GM18870 (cell line): ENCODE data around the gene PPFIA3.
"Not testable (repeated sequence)": the region's sequence is repeated elsewhere in the genome, so short reads cannot be mapped to it uniquely, and the experiment has no call there.

Experiments used
- ATAC-seq: cut with Tn5 transposase; IDR thresholded peaks from one replicate; pipeline ENCODE4 v1.9.1; 2021; ENCODE audit warnings: moderate library complexity; ENCODE audit not compliant: unreplicated experiment

PPFIA3 gene

DNA sequence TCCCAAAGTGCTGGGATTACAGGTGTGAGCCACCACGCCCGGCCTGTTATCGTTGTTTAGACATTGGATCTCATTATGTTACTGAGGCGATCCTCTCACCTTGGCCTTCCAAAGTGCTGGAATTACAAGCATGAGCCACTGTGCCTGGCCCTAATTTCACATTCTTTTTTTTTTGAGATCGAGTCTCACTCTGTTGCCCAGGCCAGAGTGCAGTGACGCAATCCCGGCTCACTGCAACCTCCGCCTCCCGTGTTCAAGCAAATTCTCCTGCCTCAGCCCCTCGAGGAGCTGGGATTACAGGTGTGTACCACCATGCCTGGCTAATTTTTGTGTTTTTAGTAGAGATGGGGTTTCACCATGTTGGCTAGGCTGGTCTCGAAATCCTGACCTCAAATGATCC lies 3.9 kb downstream of the PPFIA3 start:
- ATAC-seq: not testable (repeated sequence)

DNA sequence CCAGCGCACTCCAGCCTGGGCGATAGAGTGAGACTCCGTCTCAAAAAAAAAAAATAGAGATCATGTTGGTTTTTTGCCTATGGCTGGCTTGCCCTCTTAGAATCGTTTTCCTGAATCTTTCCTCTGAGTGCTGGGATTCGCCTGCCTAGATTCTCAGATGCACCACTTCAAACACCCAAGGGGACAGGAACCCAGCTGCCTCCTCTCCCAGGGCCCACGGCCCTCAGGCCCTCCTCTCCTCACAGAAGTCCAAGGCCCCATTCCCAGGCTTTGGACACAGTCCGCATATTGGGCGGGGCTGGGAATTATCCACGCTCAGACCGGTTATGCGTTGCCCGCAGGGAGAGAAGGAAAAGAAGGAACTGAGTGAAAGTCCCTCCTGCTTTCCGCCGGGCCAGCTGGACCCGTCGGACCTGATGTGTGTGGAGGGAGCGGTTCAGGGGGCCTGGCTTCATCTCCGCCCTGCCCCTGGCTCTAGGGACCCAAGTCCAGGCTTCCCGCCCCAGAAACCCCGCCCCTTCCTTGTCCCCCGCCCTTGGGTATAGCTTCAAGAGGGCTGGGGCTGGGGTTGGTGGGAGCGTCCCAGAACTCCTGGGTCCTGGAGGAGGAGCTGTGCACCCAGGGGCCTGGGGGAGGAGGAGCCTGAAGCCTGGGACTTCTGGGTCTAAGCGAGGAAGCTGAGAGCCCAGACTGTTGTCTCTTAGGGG lies 5.8 kb downstream of the PPFIA3 start:
- ATAC-seq: no peak

DNA sequence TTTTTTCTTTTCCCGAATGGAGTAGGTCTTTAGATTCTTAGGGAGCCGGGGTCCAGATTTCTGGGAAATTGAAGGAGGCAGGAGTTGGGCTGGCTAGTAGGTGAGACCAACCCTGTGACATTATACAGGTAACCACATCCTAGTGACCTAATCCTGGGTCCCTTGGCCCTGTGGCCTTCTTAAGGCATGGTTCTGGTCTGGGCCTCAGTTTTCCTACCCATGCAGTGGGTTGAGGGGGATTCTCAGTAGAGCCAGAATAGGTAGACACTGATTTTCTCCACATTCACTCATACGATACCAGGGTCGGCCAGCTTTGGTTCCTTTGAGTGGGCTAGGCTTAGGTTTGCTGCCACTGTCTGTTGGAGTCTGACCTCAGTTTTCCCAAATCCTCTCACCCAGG lies 7.2 kb downstream of the PPFIA3 start:
- no peak for ATAC-seq

DNA sequence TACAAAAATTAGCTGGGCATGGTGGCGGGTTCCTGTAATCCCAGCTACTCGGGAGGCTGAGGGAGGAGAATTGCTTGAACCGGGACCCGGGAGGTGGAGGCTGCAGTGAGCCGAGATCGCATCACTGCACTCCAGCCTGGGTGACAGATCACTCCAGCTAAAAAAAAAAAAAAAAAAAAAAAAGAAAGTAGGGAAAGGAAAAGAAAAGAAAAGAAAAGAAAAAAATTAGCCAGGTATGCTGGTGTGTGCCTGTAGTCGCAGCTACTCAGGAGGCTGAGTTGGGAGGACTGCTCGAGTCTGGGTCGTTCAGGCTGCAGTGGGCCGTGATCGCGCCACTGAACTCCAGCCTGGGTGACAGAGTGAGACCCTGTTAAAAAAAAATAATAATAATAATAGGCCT lies 7.9 kb downstream of the PPFIA3 start:
- ATAC-seq: not testable (repeated sequence)

DNA sequence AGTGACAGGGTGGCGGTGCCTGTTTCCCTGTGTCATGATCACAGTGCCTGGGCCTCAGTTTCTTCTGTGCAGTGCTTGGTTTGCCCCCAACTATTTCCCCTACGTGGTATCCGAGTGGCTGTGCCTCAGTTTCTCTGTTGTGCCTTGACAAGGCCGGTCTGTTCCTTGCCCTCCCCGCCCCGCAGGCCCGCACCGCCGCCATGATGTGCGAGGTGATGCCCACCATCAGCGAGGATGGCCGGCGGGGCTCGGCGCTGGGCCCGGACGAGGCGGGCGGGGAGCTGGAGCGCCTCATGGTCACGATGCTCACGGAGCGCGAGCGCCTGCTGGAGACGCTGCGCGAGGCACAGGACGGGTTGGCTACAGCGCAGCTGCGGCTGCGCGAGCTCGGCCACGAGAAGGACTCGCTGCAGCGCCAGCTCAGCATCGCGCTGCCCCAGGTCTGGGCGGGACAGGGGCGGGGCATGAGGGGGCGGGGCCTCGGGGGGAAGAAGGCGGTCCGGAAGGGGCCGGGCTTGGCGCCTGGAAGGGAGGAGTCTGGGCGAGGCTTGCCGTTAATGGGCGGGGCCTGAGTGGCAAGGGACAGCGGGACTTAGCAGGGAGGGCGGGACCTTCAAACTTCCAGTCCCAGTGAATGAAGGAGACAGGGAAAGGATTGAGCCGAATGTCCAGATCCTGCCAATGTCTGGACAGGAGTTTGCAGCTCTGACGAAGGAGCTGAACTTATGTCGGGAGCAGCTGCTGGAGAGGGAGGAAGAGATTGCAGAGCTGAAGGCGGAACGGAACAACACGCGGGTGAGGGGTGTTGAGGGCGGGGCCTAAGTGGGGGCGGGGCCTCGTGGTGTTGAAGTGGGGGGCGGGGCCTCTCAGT lies 8.6 kb downstream of the PPFIA3 start:
- no peak for ATAC-seq

DNA sequence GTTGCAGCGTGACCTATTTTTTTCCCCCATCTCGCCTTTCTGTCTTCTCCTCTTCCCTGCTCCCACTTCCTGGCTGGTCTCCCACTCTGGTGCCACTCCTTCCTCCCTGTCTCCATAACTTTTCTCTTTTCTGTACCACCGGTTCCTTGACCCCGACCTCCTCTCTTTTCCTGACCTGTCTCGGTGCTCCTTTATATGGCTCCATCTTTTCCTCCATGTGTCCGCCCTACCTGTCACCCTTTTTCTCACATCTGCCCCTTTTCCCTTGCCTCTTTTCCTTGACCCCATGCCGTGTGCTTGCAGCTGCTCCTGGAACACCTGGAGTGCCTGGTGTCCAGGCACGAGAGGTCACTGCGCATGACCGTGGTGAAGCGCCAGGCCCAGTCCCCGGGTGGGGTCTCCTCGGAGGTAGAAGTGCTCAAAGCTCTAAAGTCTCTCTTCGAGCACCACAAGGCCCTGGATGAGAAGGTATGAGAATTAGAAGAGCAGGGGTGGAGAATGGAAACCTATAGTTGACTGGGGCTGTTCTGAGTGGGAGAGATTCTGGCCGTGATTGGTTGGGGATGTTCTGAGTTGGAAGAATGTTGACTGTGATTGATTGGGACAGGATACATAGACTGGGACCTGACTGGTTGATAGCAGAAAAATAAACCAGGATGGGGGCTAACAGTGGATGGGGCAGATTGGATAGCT lies 9.3 kb downstream of the PPFIA3 start:
- no peak for ATAC-seq

DNA sequence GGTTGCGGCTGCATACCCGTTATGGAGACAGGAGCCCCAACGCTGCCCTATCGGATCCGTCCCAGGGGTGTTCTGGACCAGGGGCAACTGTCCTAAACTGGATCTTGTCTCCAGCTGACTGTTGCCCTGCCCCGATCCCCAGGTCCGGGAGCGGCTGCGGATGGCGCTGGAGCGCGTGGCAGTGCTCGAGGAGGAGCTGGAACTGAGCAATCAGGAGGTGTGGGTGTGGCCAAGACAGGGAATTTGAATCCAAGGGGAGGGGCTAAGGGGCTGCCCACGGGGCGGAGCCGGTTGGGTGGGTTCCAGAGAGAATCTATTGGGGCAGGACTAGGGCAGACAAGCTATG lies 9.9 kb downstream of the PPFIA3 start:
- ATAC-seq: no peak

DNA sequence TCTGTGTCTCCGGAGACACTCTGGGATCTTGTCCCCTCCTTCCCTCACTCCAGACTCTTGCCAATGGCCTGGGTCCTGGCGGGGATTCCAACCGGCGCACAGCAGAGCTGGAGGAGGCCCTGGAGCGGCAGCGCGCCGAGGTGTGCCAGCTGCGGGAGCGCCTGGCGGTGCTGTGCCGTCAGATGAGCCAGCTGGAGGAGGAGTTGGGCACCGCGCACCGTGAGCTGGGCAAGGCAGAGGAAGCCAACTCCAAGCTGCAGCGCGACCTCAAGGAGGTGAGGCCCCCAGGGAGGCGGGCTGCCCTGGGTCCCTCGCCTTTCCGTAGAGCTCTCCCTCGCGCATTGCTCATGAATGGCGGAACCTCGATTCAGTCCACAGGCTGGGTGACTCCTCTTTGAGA lies 11.0 kb downstream of the PPFIA3 start:
- ATAC-seq: no peak

DNA sequence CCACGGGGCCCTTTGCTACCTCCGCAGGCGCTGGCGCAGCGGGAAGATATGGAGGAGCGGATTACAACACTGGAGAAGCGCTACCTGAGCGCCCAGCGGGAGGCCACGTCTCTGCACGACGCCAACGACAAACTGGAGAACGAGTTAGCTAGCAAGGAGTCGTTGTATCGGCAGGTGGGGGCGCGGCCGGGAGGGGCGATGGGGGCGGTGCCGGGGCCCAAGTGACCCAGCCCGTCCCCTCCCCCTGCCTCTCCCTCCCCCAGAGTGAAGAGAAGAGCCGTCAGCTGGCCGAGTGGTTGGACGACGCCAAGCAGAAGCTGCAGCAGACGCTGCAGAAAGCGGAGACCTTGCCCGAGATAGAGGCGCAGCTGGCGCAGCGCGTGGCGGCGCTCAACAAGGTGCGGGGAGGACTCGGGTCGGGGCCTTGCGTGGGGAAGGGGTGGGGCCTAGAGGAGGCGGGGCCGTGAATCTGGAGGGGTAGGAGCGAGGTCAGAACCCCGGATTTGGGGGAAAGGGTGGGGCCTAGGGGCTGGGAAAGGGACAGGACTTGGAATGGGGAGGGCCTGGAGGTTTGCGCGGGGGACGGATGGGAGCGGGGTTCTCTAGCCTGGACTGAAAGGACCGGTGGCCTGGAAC lies 13.7 kb downstream of the PPFIA3 start:
- ATAC-seq: no peak

DNA sequence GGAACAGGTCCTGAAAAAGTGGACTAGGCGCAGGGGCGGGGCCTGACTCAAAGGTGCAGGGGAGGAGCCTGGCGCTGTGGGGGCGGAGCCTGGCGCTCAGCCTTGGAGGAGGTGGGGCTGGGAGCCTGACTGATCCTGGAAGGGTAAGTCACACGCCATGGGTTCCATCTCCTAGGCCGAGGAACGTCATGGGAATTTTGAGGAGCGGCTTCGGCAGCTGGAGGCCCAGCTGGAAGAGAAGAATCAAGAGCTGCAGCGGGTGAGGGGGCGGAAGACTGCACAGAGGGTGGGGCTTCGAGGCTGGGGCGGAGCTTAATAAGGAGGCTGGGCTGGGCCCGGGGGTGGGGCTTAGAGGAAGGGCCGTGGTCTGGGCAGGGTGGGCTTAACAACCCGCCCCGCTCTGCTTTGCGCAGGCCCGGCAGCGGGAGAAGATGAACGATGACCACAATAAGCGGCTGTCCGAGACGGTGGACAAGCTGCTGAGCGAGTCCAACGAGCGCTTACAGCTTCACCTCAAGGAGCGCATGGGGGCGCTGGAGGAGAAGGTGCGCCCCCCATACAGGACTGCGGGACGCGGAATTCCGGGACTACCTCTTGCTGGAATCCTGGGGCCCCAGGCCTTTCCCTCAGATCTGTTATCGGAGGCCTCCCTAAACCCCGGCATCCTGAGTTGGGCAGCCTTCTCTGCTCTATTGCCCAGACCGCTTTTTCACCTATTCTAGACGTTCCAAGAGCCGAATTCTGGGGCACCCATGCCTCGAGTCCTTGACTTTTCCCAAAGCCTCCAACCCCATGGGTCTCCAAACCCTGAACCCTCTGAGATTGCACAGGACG lies 14.5 kb downstream of the PPFIA3 start:
- ATAC-seq: no peak

DNA sequence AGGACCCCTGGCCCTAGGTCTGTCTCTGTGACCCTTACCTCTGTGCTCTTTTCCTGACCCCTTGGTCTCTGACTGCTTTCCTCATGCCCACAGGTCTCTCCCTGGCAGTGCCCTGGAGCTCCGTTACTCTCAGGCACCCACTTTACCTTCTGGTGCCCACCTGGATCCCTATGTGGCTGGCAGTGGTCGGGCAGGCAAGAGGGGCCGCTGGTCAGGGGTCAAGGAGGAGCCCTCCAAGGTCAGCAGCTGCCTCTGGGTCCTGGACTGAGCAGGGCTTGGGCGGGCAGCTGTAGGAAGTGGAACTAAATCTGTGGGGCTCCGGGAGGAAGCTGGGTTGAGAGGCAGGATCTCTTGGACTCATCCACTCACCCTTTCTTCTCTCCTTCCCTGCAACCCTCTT lies 16.3 kb downstream of the PPFIA3 start:
- ATAC-seq: no peak

DNA sequence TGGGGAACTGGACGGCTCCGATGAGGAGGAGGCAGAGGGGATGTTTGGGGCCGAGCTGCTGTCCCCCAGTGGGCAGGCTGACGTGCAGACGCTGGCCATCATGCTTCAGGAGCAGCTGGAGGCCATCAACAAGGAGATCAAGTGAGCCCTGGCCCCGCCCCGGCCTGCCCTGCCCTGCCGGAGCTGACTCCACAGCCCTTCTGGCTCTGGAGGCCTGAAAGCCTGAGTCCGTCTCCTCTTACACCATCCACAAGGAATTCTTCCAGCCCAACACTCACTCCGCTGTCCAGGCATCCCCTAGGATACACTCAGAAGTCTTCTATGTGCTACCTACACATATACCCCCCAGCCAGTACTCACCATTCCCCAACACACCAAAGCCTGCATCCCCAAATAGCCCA lies 17.4 kb downstream of the PPFIA3 start:
- no peak for ATAC-seq

DNA sequence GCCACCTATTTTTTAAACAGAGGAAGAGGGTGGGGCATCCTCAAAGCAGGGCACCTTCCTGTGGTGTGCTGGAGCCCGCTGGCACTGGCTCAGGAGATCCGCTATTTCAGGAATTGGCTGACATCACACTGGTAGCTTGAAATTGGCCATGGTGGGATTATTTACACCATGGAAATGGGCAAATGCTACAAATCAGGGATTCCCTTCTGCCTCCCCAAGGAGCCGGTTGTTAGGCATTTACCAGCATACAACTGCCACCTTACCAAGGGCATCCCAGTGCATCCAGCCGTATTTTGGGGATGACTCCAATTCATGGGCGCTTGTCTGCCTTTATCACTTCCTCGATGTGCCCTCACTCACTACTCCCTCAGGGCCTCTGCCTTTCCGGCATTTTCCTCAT lies 21.6 kb downstream of the PPFIA3 start:
- no peak for ATAC-seq

DNA sequence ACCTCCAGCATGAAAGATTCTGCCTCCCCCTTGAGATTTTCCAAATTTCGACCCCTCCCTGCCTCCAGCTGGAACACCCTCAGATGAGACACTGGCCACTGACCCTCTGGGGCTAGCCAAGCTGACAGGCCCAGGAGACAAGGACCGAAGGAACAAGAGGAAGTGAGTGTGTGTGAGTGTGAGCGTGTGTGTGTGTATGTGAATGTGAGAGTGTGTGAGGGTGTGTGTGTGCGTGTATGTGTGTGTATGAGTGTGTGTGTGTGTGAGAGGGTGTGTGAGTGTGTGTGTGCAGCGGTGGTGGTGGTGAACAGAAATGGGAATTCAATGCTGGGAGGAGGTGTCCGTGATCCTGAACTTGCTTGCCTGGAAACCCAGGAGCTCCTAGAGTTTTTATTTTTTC lies 22.0 kb downstream of the PPFIA3 start:
- ATAC-seq: no peak

DNA sequence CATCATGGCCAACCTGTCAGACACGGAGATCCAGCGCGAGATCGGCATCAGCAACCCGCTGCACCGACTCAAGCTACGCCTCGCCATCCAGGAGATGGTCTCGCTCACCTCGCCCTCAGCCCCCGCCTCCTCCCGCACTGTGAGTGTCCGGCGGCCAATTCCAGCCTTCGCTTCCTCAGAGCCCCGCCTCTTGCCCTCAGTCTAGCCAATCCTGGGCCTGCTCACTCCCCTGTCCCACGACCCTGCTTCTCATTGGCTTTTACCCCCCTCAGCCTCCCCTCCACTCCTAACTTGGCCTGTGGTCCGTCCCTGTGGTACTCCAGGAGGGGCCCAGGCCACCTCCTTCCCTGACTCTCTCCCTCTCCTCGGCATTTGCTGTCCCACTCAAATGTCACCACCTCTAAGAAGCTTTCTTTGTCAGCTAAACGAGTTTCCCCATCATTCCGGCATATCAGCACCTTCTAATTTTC lies 23.6 kb downstream of the PPFIA3 start:
- ATAC-seq: no peak

DNA sequence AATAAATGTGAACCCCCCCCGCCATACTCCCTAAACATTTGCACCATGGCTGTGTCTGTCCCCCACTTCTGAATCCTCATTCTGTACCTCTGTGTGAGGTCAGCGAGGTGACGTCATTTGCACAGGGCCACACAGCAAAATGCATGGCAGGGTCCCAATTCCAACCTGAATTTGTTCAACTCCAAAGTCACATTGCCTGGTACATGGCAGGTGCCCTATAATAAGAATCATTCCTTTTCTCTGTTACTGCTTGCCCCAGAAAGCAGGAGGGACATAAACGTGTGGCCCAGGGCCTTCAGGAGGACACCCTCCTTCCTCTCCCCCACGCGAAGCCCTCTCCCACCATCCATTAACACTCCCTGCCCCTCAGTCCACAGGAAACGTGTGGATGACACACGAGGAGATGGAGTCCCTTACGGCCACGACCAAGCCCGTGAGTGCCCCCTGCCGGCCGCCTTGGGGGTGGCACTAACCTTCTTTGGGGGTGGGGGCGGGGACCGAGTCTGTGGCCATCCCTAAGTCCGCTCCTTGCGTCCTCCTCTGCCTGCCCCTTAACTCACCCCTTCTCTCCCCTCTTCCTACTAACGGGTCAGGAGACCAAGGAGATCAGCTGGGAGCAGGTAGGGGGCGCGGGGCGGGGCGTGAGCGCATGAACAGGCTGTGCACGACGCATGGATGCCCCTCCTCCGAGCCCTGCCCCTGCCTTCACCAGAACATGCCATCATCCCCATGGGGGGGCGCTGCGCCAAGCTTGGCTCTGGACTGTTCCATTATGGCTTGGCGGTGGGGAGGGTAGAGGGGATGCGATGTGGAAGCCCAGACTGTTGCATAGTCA lies 26.4 kb downstream of the PPFIA3 start:
- no peak for ATAC-seq

DNA sequence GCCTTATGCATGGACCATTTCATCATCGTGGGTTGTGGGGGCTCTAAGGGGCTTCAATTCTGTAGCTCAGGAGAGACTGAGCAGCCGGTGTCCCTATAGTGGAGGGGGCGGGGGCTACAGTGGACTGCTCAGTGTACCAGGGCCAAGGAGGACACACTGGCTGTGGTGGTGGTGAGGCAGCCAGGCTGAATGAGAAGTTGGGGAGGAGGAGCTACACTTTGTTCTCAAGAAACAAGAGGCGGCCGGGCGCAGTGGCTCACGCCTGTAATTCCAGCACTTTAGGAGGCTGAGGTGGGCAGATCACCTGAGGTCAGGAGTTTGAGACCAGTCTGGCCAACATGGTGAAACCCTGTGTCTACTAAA lies 27.0 kb downstream of the PPFIA3 start:
- ATAC-seq: not testable (repeated sequence)

DNA sequence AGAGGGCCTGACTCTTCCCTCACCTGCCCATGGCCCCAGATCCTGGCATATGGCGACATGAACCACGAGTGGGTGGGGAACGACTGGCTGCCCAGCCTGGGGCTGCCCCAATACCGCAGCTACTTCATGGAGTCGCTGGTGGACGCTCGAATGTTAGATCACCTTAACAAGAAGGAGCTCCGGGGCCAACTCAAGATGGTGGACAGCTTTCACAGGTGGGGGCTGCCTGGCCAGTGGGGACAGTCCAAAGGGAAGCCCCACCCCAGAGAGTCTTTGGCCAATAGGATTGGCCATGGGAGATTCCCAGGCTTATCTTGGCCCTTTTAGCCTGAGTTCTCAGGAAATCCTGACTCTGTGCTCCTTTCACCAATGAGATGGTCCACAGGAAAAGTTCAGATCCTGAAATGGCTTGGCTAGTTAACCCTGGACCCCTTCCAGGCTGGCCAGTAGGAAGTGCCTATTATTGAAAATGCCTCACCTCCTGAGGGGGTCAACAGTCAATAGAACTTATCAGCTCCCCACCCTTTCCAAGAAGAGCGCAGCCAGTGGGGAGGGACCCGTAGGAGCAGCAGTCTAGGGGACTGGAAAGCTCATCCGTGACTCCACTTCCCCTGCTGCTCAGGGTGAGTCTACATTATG lies 28.8 kb downstream of the PPFIA3 start:
- no peak for ATAC-seq
